Fibroblast of lung (primary cell): Measurements from ENCODE around the gene NR3C1.

ENCODE experiments used
- EZH2 ChIP-seq: IDR thresholded peaks from 2 replicates; pipeline ENCODE4 v1.5.1; 2012; ENCODE audit warnings: low read length, control low read depth, mild to moderate bottlenecking; ENCODE audit errors: missing control alignments
- TF ChIP-seq, protein P1 (sequence below), 2 donors: IDR thresholded peaks in 1 of 2; conservative IDR thresholded peaks in 1 of 2; 1 replicate in 1 of 2; 2 replicates in 1 of 2; pipeline ENCODE4 v1.5.1; 2011 to 2012; ENCODE audit warnings: low read length in 2 of 2, control low read depth in 1 of 2, inconsistent platforms in 1 of 2, low read depth in 1 of 2, mild to moderate bottlenecking in 1 of 2

DNA sequence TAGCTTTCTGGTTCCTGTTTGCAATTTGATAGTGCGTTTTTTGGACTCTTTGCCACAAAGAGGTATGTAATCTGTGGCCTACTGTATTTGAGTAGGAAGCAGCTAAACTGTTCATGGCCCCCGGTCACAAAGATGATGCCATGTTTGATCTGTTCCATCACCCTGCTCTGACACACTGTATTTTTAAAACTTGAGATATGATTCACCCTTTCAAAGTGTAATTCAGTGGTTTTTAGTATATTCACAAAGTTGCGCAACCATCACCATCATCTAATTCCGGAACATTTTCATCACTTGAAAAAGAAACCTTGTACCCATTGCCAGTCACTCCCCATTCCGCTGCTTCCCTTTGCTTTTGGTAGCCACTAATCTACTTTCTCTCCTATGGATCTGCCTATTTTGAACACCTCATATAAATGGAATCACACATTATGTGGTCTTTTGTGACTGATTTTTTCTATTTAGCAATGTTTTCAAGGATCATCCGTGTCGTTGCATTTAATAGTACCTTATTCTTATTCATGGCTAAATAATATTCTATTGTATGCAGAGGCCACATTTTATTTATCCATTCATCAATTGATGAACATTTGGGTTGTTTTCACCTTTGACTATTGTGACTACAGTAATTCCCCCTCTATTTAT is 141.6 kb downstream of the NR3C1 start:
- TF ChIP-seq, protein P1, sequence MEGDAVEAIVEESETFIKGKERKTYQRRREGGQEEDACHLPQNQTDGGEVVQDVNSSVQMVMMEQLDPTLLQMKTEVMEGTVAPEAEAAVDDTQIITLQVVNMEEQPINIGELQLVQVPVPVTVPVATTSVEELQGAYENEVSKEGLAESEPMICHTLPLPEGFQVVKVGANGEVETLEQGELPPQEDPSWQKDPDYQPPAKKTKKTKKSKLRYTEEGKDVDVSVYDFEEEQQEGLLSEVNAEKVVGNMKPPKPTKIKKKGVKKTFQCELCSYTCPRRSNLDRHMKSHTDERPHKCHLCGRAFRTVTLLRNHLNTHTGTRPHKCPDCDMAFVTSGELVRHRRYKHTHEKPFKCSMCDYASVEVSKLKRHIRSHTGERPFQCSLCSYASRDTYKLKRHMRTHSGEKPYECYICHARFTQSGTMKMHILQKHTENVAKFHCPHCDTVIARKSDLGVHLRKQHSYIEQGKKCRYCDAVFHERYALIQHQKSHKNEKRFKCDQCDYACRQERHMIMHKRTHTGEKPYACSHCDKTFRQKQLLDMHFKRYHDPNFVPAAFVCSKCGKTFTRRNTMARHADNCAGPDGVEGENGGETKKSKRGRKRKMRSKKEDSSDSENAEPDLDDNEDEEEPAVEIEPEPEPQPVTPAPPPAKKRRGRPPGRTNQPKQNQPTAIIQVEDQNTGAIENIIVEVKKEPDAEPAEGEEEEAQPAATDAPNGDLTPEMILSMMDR (conservative IDR thresholded peaks at IDR 0.05 in 1 of 2, IDR thresholded peaks at IDR 0.05 in 1 of 2; ENCODE audit: low read depth in 1 of 2, low read length in 2 of 2), result no peak
- no peak for TF ChIP-seq EZH2
